ENCODE measurements around the gene PKP2. TPM values are rescaled to one million over a fixed set of nuclear protein-coding genes. Genes with fewer than 3 reads are reported as not detected.

PKP2 gene
- total and polyA plus RNA-seq, 2 of the 4 experiments (the other 2 are of a cell fraction), result 0.10 to 0.18 TPM

GRCh38 chr12:32891956-32892355, 4.6 kb downstream of the PKP2 start:
- Histone ChIP-seq H3K27ac (ENCODE audit: insufficient read depth, low read length) (no peak overlapping the region), H3K56ac (ENCODE audit: extremely low read depth, insufficient read depth, low read length) (no peak overlapping the region), H3K18ac (ENCODE audit: low read depth, low read length) (no peak overlapping the region), H3K14ac (replicated peaks; ENCODE audit: low read depth, low read length) (no peak overlapping the region), H3K9me1 (ENCODE audit: insufficient read depth, low read length) (no peaks in the 10 kb centered on the region), H4K5ac (ENCODE audit: low read depth, low read length) (no peak overlapping the region), H4K20me1 (ENCODE audit: insufficient read depth, low read length) (no peaks in the 10 kb centered on the region), H3K9me3 (ENCODE audit: control insufficient read depth, insufficient read depth, low read length) (no peaks in the 10 kb centered on the region; the same call in 1 of the 2 replicates), H3K79me1 (ENCODE audit: low read depth in 1 of 2, low read length in 2 of 2) (no peaks in the 10 kb centered on the region), H2BK5ac (ENCODE audit: low read depth, low read length, poor library complexity, severe bottlenecking) (no peak overlapping the region), H2AK5ac (ENCODE audit: low read depth, low read length) (no peak overlapping the region), H2BK120ac (ENCODE audit: low read depth, low read length) (no peak overlapping the region), H3K4me2 (ENCODE audit: low read depth, low read length) (no peak overlapping the region), H2BK15ac (ENCODE audit: low read depth, low read length) (no peak overlapping the region), H3K4ac (ENCODE audit: low read depth, low read length) (no peak overlapping the region), H3K4me3 (ENCODE audit: insufficient read depth, low read depth, low read length) (no peak overlapping the region), H4K91ac (ENCODE audit: insufficient read depth, low read depth, low read length) (no peak overlapping the region), H3K4me1 (ENCODE audit: control insufficient read depth, insufficient read depth, low read length) (no peaks in the 10 kb centered on the region), H2AK9ac (replicated peaks; ENCODE audit: low read depth, low read length, poor library complexity) (no peak overlapping the region), H3K23ac (ENCODE audit: low read depth, low read length) (no peak overlapping the region), H3K27me3 (ENCODE audit: control insufficient read depth, insufficient read depth, low read length) (peaks cover 13% of the 10 kb centered on the region), H2AFZ (replicated peaks; ENCODE audit: low read length, poor library complexity) (no peak overlapping the region), H3K36me3 (ENCODE audit: control insufficient read depth, insufficient read depth, low read length) (no peaks in the 10 kb centered on the region), H2BK20ac (ENCODE audit: low read depth, low read length) (no peak overlapping the region), H3K9ac (ENCODE audit: low read depth, low read length) (no peak overlapping the region), H4K8ac (ENCODE audit: low read depth in 2 of 2, low read length in 2 of 2) (no peak overlapping the region)
- dilution Hi-C loops (cut with HindIII; ENCODE audit: low sequenced_read_pairs, unreplicated experiment), result no loop called here
- DNase-seq, result no peak
- ChIA-PET CTCF (no interaction called here), POLR2A (ENCODE audit: unreplicated experiment) (no interaction called here)
- WGBS, 2 experiments (ENCODE audit: extremely low coverage in 2 of 2, insufficient read length in 1 of 2), result no CpG with 5 or more reads among the region's 5 CpGs
- in situ Hi-C loops (cut with MboI; ENCODE audit: low sequenced_read_pairs), result no loop called here
- no peak for TF ChIP-seq NFE2L2 (IDR thresholded peaks at IDR 0.05; ENCODE audit: low read depth, low read length)
- TF ChIP-seq MAFK (IDR thresholded peaks at IDR 0.05; ENCODE audit: low read depth, low read length), result no peak
- no peak for TF ChIP-seq RAD21 (IDR thresholded peaks at IDR 0.05; ENCODE audit: low read length)
- no peak for TF ChIP-seq MAZ (IDR thresholded peaks at IDR 0.05; ENCODE audit: borderline replicate concordance, low read depth, low read length)
- TF ChIP-seq BHLHE40 (IDR thresholded peaks at IDR 0.05; ENCODE audit: low read depth, low read length), result no peak
- TF ChIP-seq, protein P1, sequence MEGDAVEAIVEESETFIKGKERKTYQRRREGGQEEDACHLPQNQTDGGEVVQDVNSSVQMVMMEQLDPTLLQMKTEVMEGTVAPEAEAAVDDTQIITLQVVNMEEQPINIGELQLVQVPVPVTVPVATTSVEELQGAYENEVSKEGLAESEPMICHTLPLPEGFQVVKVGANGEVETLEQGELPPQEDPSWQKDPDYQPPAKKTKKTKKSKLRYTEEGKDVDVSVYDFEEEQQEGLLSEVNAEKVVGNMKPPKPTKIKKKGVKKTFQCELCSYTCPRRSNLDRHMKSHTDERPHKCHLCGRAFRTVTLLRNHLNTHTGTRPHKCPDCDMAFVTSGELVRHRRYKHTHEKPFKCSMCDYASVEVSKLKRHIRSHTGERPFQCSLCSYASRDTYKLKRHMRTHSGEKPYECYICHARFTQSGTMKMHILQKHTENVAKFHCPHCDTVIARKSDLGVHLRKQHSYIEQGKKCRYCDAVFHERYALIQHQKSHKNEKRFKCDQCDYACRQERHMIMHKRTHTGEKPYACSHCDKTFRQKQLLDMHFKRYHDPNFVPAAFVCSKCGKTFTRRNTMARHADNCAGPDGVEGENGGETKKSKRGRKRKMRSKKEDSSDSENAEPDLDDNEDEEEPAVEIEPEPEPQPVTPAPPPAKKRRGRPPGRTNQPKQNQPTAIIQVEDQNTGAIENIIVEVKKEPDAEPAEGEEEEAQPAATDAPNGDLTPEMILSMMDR (conservative IDR thresholded peaks at IDR 0.05; ENCODE audit: low read depth, low read length), result no peak
- no peak for TF ChIP-seq FOS (IDR thresholded peaks at IDR 0.05; ENCODE audit: low read depth, low read length)
- TF ChIP-seq ELK1 (IDR thresholded peaks at IDR 0.05; ENCODE audit: borderline replicate concordance, low read depth, low read length), result no peak
- TF ChIP-seq, protein P2, sequence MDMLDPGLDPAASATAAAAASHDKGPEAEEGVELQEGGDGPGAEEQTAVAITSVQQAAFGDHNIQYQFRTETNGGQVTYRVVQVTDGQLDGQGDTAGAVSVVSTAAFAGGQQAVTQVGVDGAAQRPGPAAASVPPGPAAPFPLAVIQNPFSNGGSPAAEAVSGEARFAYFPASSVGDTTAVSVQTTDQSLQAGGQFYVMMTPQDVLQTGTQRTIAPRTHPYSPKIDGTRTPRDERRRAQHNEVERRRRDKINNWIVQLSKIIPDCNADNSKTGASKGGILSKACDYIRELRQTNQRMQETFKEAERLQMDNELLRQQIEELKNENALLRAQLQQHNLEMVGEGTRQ (IDR thresholded peaks at IDR 0.05; ENCODE audit: low read depth, low read length), result no peak
- no peak for TF ChIP-seq CEBPB (IDR thresholded peaks at IDR 0.05; ENCODE audit: low read depth, low read length)
- no peak for TF ChIP-seq RFX5 (IDR thresholded peaks at IDR 0.05; ENCODE audit: low read depth, low read length)
- no peak for TF ChIP-seq POLR2A (IDR thresholded peaks at IDR 0.05; ENCODE audit: low read depth, low read length)
- TF ChIP-seq RCOR1 (IDR thresholded peaks at IDR 0.05; ENCODE audit: insufficient replicate concordance, low read length), result no peak
- TF ChIP-seq CHD1 (IDR thresholded peaks at IDR 0.05; ENCODE audit: low read depth, low read length), result no peak
- no peak for TF ChIP-seq SMC3 (IDR thresholded peaks at IDR 0.05; ENCODE audit: low read depth, low read length)
- no peak for TF ChIP-seq MXI1 (IDR thresholded peaks at IDR 0.05; ENCODE audit: borderline replicate concordance, low read depth, low read length)
- intact Hi-C loops (cut with micrococcal nuclease), result no loop called here
- no TSS peak for BruUV-seq (replicated peaks)
- no peak for ATAC-seq (ENCODE audit: low read depth)
